ENCODE measurements around the gene COX17. TPM values are rescaled to one million over a fixed set of nuclear protein-coding genes. Genes with fewer than 3 reads are reported as not detected.
A peak's percentile ranks its signal among the peaks of the same experiment; 100 is the strongest.
"Not testable (repeated sequence)": the region's sequence is repeated elsewhere in the genome, so short reads cannot be mapped to it uniquely, and the experiment has no call there.

Gene COX17
- total and polyA plus RNA-seq, 4 experiments from 2014 or later, result 46.1 to 88.2 (median 63.6) TPM

DNA sequence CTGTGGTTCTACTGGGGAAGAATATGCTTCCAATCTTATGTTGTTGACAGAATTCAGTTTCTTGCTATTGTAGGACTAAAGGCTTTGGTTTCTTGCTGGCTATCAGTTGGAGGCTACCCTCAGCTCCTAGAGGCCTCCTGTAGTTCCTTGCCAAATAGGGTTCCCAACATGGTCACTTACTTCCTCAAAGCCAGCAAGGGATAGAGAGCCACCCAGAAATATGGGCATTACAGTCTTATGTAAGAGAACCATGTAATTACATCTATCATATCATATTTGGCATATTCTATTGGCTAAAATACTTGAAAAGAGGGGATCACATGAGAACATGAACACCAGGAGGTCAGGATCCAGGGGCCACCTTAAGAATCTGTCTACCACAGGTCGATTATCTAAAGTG is 6.2 kb upstream of the COX17 start:
- no peak overlapping the region for H3K27ac Mint-ChIP-seq
- no peak overlapping the region for H3K4me3 Mint-ChIP-seq
- CTCF ChIA-PET (ENCODE audit: partially characterized antibody), result no interaction called here
- H3K9me3 ChIP-seq (ENCODE audit: control insufficient read depth in 1 of 2, low read length in 2 of 2), result no peaks in the 10 kb centered on the region
- H3K27ac ChIP-seq (ENCODE audit: low read depth, low read length), result no peak overlapping the region
- no peaks in the 10 kb centered on the region for H3K4me1 ChIP-seq (ENCODE audit: insufficient read depth, low read length)
- H3K27me3 ChIP-seq (ENCODE audit: insufficient read depth, low read length), result no peaks in the 10 kb centered on the region
- no peaks in the 10 kb centered on the region for H3K4me1 Mint-ChIP-seq
- POLR2A ChIA-PET (ENCODE audit: partially characterized antibody), result no interaction called here
- peaks cover under 1 to 1% of the 10 kb centered on the region in 2 donors for H3K27me3 Mint-ChIP-seq
- H3K36me3 ChIP-seq (ENCODE audit: insufficient read depth, low read length), result no peaks in the 10 kb centered on the region
- no peak overlapping the region for H3K4me3 ChIP-seq (ENCODE audit: low read length in 2 of 2)
- H3K9me3 Mint-ChIP-seq, result peaks cover 0 to 5% (median under 1%) of the 10 kb centered on the region in 8 donors
- intact Hi-C loops (cut with micrococcal nuclease), result no loop called here
- no peaks in the 10 kb centered on the region for H3K36me3 Mint-ChIP-seq
- no peak for DNase-seq

GRCh38 chr3:119681279-119681678 is 4.1 kb upstream of the COX17 start:
- Mint-ChIP-seq H3K27ac (no peak overlapping the region), H3K9me3 (no peaks in the 10 kb centered on the region), H3K4me3 (no peak overlapping the region), H3K36me3 (peaks cover 0 to 4% of the 10 kb centered on the region in 2 donors), H3K4me1 (peaks cover 9 to 14% (median 12%) of the 10 kb centered on the region in 4 donors), H3K27me3 (peaks cover 0 to 1% of the 10 kb centered on the region in 2 donors)
- no peaks in the 10 kb centered on the region for H3K36me3 ChIP-seq (ENCODE audit: insufficient read depth, low read length)
- H3K27ac ChIP-seq (ENCODE audit: low read depth, low read length), result no peak overlapping the region
- intact Hi-C loops (cut with micrococcal nuclease), result loop anchor here (1.0 to 2.0 kb wide), 2 partner anchors 406 to 582 kb away; no protein-coding TSS in a partner anchor
- H3K4me1 ChIP-seq (ENCODE audit: insufficient read depth, low read length), result peaks cover 10% of the 10 kb centered on the region
- H3K4me3 ChIP-seq (ENCODE audit: low read length in 2 of 2), result no peak overlapping the region
- H3K27me3 ChIP-seq (ENCODE audit: insufficient read depth, low read length), result no peaks in the 10 kb centered on the region
- POLR2A ChIA-PET (ENCODE audit: partially characterized antibody), result no interaction called here
- DNase-seq, result no peak
- H3K9me3 ChIP-seq (ENCODE audit: control insufficient read depth in 1 of 2, low read length in 2 of 2), result no peaks in the 10 kb centered on the region
- CTCF ChIA-PET (ENCODE audit: partially characterized antibody), result interaction anchor here (0.7 to 4.4 kb wide), 12 partner anchors 9 to 798 kb away, joined by 3 to 42 read pairs (median 4); partner anchors contain the start of genes ARHGAP31, B4GALT4, POGLUT1 and TEX55

- no peaks in the 10 kb centered on the region for H3K9me3 ChIP-seq (ENCODE audit: control insufficient read depth in 1 of 2, low read length in 2 of 2)
- H3K27me3 ChIP-seq (ENCODE audit: insufficient read depth, low read length), result no peaks in the 10 kb centered on the region
- Mint-ChIP-seq H3K27me3 (no peaks in the 10 kb centered on the region), H3K4me3 (no peak overlapping the region), H3K9me3 (no peaks in the 10 kb centered on the region), H3K4me1 (peaks cover 22 to 28% (median 25%) of the 10 kb centered on the region in 4 donors), H3K27ac (no peak overlapping the region), H3K36me3 (peaks cover 4 to 16% of the 10 kb centered on the region in 2 donors)
- no peak for DNase-seq
- ChIA-PET CTCF (ENCODE audit: partially characterized antibody) (interaction anchor here (1.0 to 4.4 kb wide), 3 partner anchors 80 to 796 kb away, joined by 3 to 42 read pairs (median 9); no protein-coding TSS in a partner anchor), POLR2A (ENCODE audit: partially characterized antibody) (no interaction called here)
- H3K27ac ChIP-seq (ENCODE audit: low read depth, low read length), result no peak overlapping the region
- intact Hi-C loops (cut with micrococcal nuclease), result loop anchor here (2.0 to 10.0 kb wide), 5 partner anchors 445 to 1062 kb away; partner anchors contain the start of genes GTF2E1, LRRC58, NDUFB4 and RABL3
- H3K36me3 ChIP-seq (ENCODE audit: insufficient read depth, low read length), result peaks cover 4% of the 10 kb centered on the region
- no peak overlapping the region for H3K4me3 ChIP-seq (ENCODE audit: low read length in 2 of 2)
- peaks cover 24% of the 10 kb centered on the region for H3K4me1 ChIP-seq (ENCODE audit: insufficient read depth, low read length)
Measured at GRCh38 chr3:119679874-119680273, 2.7 kb upstream of the COX17 start.

DNA sequence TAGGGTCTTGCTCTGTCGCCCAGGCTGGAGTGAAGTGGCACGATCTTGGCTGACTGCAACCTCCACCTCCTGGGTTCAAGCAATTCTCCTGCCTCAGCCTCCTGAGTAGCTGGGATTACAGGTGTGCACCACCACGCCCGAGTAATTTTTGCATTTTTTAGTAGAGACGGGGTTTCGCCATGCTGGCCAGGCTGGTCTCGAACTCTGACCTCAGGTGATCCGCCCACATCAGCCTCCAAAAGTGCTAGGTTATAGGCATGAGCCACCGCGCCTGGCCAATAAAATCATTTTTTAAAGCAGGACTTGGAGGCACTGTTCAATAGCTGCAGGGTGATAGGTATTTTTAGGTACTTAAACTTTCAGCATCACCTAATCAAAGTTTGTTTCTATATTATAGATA is 1.0 kb upstream of the COX17 start:
- not testable (repeated sequence) for H3K9me3 Mint-ChIP-seq; H3K27me3 Mint-ChIP-seq; H3K27ac ChIP-seq (ENCODE audit: low read depth, low read length); H3K9me3 ChIP-seq (ENCODE audit: control insufficient read depth in 1 of 2, low read length in 2 of 2); DNase-seq; H3K27me3 ChIP-seq (ENCODE audit: insufficient read depth, low read length); H3K4me3 ChIP-seq (ENCODE audit: low read length in 2 of 2); H3K4me3 Mint-ChIP-seq
- ChIA-PET CTCF (ENCODE audit: partially characterized antibody) (interaction anchor here (1.5 to 4.4 kb wide), 2 partner anchors 98 to 795 kb away, joined by 3 to 42 read pairs; no protein-coding TSS in a partner anchor), POLR2A (ENCODE audit: partially characterized antibody) (interaction anchor here (0.7 to 2.4 kb wide), 4 partner anchors 180 to 438 kb away, joined by 3 to 20 read pairs (median 6); partner anchors contain the start of genes B4GALT4, GSK3B and TIMMDC1)
- H3K4me1 Mint-ChIP-seq, result peaks cover 24 to 32% (median 29%) of the 10 kb centered on the region in 4 donors
- Histone ChIP-seq H3K36me3 (ENCODE audit: insufficient read depth, low read length) (peaks cover 15% of the 10 kb centered on the region), H3K4me1 (ENCODE audit: insufficient read depth, low read length) (peaks cover 28% of the 10 kb centered on the region)
- H3K36me3 Mint-ChIP-seq, result peaks cover 9 to 21% of the 10 kb centered on the region in 2 donors
- peak overlapping the region in 2 of 7 donors; percentile 24 to 41 for H3K27ac Mint-ChIP-seq
- intact Hi-C loops (cut with micrococcal nuclease), result loop anchor here (5.0 to 10.0 kb wide), 4 partner anchors 443 to 1064 kb away; partner anchors contain the start of genes GTF2E1, LRRC58, NDUFB4 and RABL3

- H3K27ac ChIP-seq (ENCODE audit: low read depth, low read length), result peak overlapping the region; percentile 69
- Mint-ChIP-seq H3K36me3 (peaks cover 14 to 27% of the 10 kb centered on the region in 2 donors), H3K4me1 (peaks cover 27 to 38% (median 32%) of the 10 kb centered on the region in 4 donors), H3K9me3 (no peaks in the 10 kb centered on the region), H3K4me3 (peak overlapping the region; percentile 83 to 92 (median 88)), H3K27me3 (no peaks in the 10 kb centered on the region), H3K27ac (peak overlapping the region; percentile 87 to 99 (median 95))
- intact Hi-C loops (cut with micrococcal nuclease), result loop anchor here (1.0 to 10.0 kb wide), 8 partner anchors 25 to 1065 kb away; partner anchors contain the start of genes GSK3B, GTF2E1, LRRC58 and NDUFB4
- CTCF ChIA-PET (ENCODE audit: partially characterized antibody), result interaction anchor here (1.5 kb wide), 1 partner anchor 97 kb away, joined by 3 read pairs; no protein-coding TSS in a partner anchor
- H3K27me3 ChIP-seq (ENCODE audit: insufficient read depth, low read length), result no peaks in the 10 kb centered on the region
- no peaks in the 10 kb centered on the region for H3K9me3 ChIP-seq (ENCODE audit: control insufficient read depth in 1 of 2, low read length in 2 of 2)
- peaks cover 34% of the 10 kb centered on the region for H3K4me1 ChIP-seq (ENCODE audit: insufficient read depth, low read length)
- POLR2A ChIA-PET (ENCODE audit: partially characterized antibody), result interaction anchor here (0.7 to 2.4 kb wide), 9 partner anchors 9 to 671 kb away, joined by 3 to 20 read pairs (median 4); partner anchors contain the start of genes ADPRH, GSK3B, LRRC58 and TIMMDC1
- H3K4me3 ChIP-seq (ENCODE audit: low read length in 2 of 2), result peak overlapping the region; percentile 72 to 89
- no peak for DNase-seq
- H3K36me3 ChIP-seq (ENCODE audit: insufficient read depth, low read length), result peaks cover 21% of the 10 kb centered on the region
Measured at GRCh38 chr3:119677641-119677934, 382 bp upstream of the COX17 start.

DNA sequence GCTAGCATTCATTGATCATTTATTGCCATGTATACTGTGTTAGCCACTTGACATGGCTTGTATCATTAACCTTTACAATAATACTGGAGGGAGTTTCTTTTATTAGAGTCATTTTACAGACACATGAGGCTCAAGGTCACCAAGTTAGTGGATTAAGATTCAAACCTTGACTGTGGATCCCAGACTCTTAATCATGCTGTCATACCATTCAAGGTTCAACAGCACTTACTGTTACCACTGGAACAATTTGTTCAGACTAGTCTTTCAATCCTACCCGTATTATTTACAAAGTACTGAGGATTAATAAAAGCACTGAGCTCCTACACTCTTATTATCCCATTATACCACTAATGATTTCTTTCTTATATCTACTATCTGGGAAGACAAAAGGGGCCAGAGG is 1.2 kb downstream of the COX17 start:
- peak overlapping the region; percentile 54 to 99 (median 95) for H3K27ac Mint-ChIP-seq
- no peak for DNase-seq
- POLR2A ChIA-PET (ENCODE audit: partially characterized antibody), result interaction anchor here (1.0 to 1.6 kb wide), 6 partner anchors 7 to 825 kb away, joined by 3 to 10 read pairs (median 4); partner anchors contain the start of genes ADPRH, LRRC58 and TMEM39A
- H3K27ac ChIP-seq (ENCODE audit: low read depth, low read length), result peak overlapping the region; percentile 69
- peak overlapping the region; percentile 83 to 97 (median 91) for H3K4me3 Mint-ChIP-seq
- H3K27me3 Mint-ChIP-seq, result no peaks in the 10 kb centered on the region
- intact Hi-C loops (cut with micrococcal nuclease), result loop anchor here (5.0 to 10.0 kb wide), 4 partner anchors 441 to 1066 kb away; partner anchors contain the start of genes GTF2E1, LRRC58, NDUFB4 and RABL3
- H3K4me3 ChIP-seq (ENCODE audit: low read length in 2 of 2), result peak overlapping the region; percentile 27 to 89
- no peaks in the 10 kb centered on the region for H3K9me3 Mint-ChIP-seq
- no peaks in the 10 kb centered on the region for H3K27me3 ChIP-seq (ENCODE audit: insufficient read depth, low read length)
- H3K36me3 Mint-ChIP-seq, result peaks cover 20 to 41% of the 10 kb centered on the region in 2 donors
- H3K9me3 ChIP-seq (ENCODE audit: control insufficient read depth in 1 of 2, low read length in 2 of 2), result no peaks in the 10 kb centered on the region
- H3K4me1 Mint-ChIP-seq, result peaks cover 27 to 45% (median 34%) of the 10 kb centered on the region in 4 donors
- CTCF ChIA-PET (ENCODE audit: partially characterized antibody), result interaction anchor here (1.0 to 2.2 kb wide), 3 partner anchors 14 to 96 kb away, joined by 3 to 8 read pairs (median 4); no protein-coding TSS in a partner anchor
- peaks cover 34% of the 10 kb centered on the region for H3K4me1 ChIP-seq (ENCODE audit: insufficient read depth, low read length)
- H3K36me3 ChIP-seq (ENCODE audit: insufficient read depth, low read length), result peaks cover 29% of the 10 kb centered on the region

All from CD4-positive, alpha-beta memory T cell (primary cell).